GM23248 (cell line): ENCODE results near the gene PARD3B.

Source experiments
- EZH2 ChIP-seq: fragments of 200-600 bp; sonication (generic); IDR thresholded peaks from 2 replicates; pipeline ENCODE4 v1.6.1; 2018; ENCODE audit warnings: antibody characterized with exemption, mild to moderate bottlenecking; ENCODE audit not compliant: insufficient read depth, poor library complexity, severe bottlenecking
- EZH2phosphoT487 ChIP-seq: fragments of 200-600 bp; sonication (generic); IDR thresholded peaks from 2 replicates; pipeline ENCODE4 v1.6.1; 2018; ENCODE audit warnings: antibody characterized with exemption, moderate library complexity, mild to moderate bottlenecking, low read depth; ENCODE audit not compliant: insufficient read depth

DNA sequence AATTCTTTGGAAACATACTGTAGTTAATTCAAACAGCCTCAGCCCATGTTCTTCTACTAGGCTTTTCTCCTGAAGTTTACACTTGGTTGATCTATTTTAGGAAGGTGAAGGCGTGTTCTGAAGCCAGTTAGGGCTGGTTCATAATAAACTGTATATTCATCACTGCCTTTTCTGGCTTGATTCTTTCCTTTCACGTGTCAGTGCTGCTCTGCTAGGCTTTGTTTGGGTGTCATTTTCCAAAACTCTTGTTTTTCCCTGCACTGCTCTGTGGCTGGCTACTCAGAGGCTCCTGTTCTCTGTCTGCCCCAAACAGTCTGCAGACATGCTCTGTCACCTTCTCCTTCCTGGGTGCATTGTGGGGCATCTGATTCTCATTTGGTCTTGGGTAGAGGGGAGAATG, 136.1 kb downstream of the PARD3B start:
- TF ChIP-seq EZH2phosphoT487: no peak
- TF ChIP-seq EZH2: no peak
